Liver (tissue), 9 donors: ENCODE measurements around the gene CAPN1. TPM values are rescaled to one million over a fixed set of nuclear protein-coding genes. Genes with fewer than 3 reads are reported as not detected.

Source experiments
- DNase-seq: peaks from one replicate; pipeline ENCODE4 v3.0.0-alpha.2; 2017; ENCODE audit warnings: low spot score
- H3K27ac ChIP-seq, 2 donors: one replicate each; pipeline ENCODE4 v1.7.0; 2013; ENCODE audit warnings: inconsistent platforms in 2 of 2, low read length in 2 of 2, control low read depth in 1 of 2, low read depth in 1 of 2, mild to moderate bottlenecking in 1 of 2
- H3K27me3 ChIP-seq, 4 donors: one replicate each; pipeline versions ENCODE4 v1.6.1 to v1.7.0; 2013; ENCODE audit warnings: low read length in 3 of 4, inconsistent platforms in 1 of 4, mild to moderate bottlenecking in 1 of 4, moderate library complexity in 1 of 4; ENCODE audit not compliant: control insufficient read depth in 4 of 4, insufficient read depth in 4 of 4
- H3K36me3 ChIP-seq, 4 donors: one replicate each; pipeline versions ENCODE4 v1.6.1 to v1.7.0; 2013; ENCODE audit warnings: low read length in 3 of 4, mild to moderate bottlenecking in 3 of 4, low read depth in 1 of 4, moderate library complexity in 1 of 4; ENCODE audit not compliant: control insufficient read depth in 4 of 4, insufficient read depth in 3 of 4
- H3K4me1 ChIP-seq, 4 donors: one replicate each; pipeline versions ENCODE4 v1.6.1 to v1.7.0; 2013; ENCODE audit warnings: low read length in 3 of 4, mild to moderate bottlenecking in 3 of 4, moderate library complexity in 1 of 4; ENCODE audit not compliant: control insufficient read depth in 4 of 4, insufficient read depth in 4 of 4
- H3K4me3 ChIP-seq, 3 donors: one replicate each; pipeline versions ENCODE4 v1.6.1 to v1.7.0; 2013; ENCODE audit warnings: low read length in 3 of 3, control low read depth in 1 of 3, low read depth in 1 of 3, mild to moderate bottlenecking in 1 of 3
- H3K9ac ChIP-seq, 2 donors: one replicate each; pipeline ENCODE4 v1.7.0; 2013; ENCODE audit warnings: low read length in 2 of 2, mild to moderate bottlenecking in 2 of 2, moderate library complexity in 2 of 2, control low read depth in 1 of 2, low read depth in 1 of 2
- H3K9me3 ChIP-seq, 4 donors: one replicate each; pipeline versions ENCODE4 v1.6.1 to v1.7.0; 2013; ENCODE audit warnings: low read length in 3 of 4; ENCODE audit not compliant: control insufficient read depth in 4 of 4
- FOXA1 ChIP-seq: IDR thresholded peaks from 2 replicates; pipeline ENCODE4 v1.6.1; 2016; ENCODE audit warnings: antibody characterized with exemption
- FOXA2 ChIP-seq: IDR thresholded peaks from 2 replicates; pipeline ENCODE4 v1.6.1; 2016; ENCODE audit warnings: antibody characterized with exemption
- HNF4A ChIP-seq, 2 donors: conservative IDR thresholded peaks; 2 replicates each; pipeline ENCODE4 v1.6.1; 2016; ENCODE audit warnings: antibody characterized with exemption in 2 of 2, mild to moderate bottlenecking in 2 of 2
- JUND ChIP-seq, 2 donors: IDR thresholded peaks; 2 replicates each; pipeline ENCODE4 v1.6.1; 2016; ENCODE audit warnings: antibody characterized with exemption in 2 of 2
- NR2F2 ChIP-seq: IDR thresholded peaks from 2 replicates; pipeline ENCODE4 v1.6.1; 2016; ENCODE audit warnings: antibody characterized with exemption
- RAD21 ChIP-seq, 2 donors: IDR thresholded peaks; 2 replicates each; pipeline ENCODE4 v1.6.1; 2016; ENCODE audit warnings: antibody characterized with exemption in 2 of 2, mild to moderate bottlenecking in 2 of 2
- RXRA ChIP-seq, 2 donors: IDR thresholded peaks; 2 replicates each; pipeline ENCODE4 v1.6.1; 2017 to 2018; ENCODE audit warnings: antibody characterized with exemption in 2 of 2, mild to moderate bottlenecking in 1 of 2
- SP1 ChIP-seq: IDR thresholded peaks from 2 replicates; pipeline ENCODE4 v1.6.1; 2018; ENCODE audit warnings: antibody characterized with exemption, mild to moderate bottlenecking
- TAF1 ChIP-seq: conservative IDR thresholded peaks from 2 replicates; pipeline ENCODE4 v1.6.1; 2016; ENCODE audit warnings: antibody characterized with exemption, mild to moderate bottlenecking
- YY1 ChIP-seq: IDR thresholded peaks from 2 replicates; pipeline ENCODE4 v1.6.1; 2016; ENCODE audit warnings: antibody characterized with exemption, mild to moderate bottlenecking
- WGBS: extraction: QIAGEN DNeasy Blood & Tissue Kit; methylation state at CpG from one replicate; pipeline ENCODE4 v1.1.7; 2013; 5-methylcytosine and 5-hydroxymethylcytosine counted together
- polyA plus RNA-seq, 2 donors: library from polyadenylated mRNA; stranded (reverse) in 1 of 2; unstranded in 1 of 2; fragments of 200-250 nt in 1 of 2; fragments of >200 nt in 1 of 2; fragmentation: Nextera tagmentation in 1 of 2; extraction: Ambion mirVana in 1 of 2; gene quantifications; one replicate each; pipeline versions ENCODE4 v1.2.1 to v1.2.3, GENCODE V29; 2013 to 2015
- total RNA-seq, 2 donors: library from RNA; depleted of rRNA; stranded (reverse); fragments of >200 nt; gene quantifications; one replicate each; pipeline ENCODE4 v1.2.3, GENCODE V29; 2014
- TF ChIP-seq, protein P1 (sequence below): fragments of 150-350 bp; IDR thresholded peaks from 2 replicates; pipeline ENCODE4 v1.5.1; 2017; ENCODE audit warnings: improper control_type of control experiment, low read depth, low read length; ENCODE audit not compliant: missing input control
- TF ChIP-seq, protein P2 (sequence below): IDR thresholded peaks from 2 replicates; pipeline ENCODE4 v1.6.1; 2016; ENCODE audit warnings: antibody characterized with exemption
- TF ChIP-seq, protein P3 (sequence below): IDR thresholded peaks from 2 replicates; pipeline ENCODE4 v1.6.1; 2016; ENCODE audit warnings: antibody characterized with exemption, mild to moderate bottlenecking
- TF ChIP-seq, protein P4 (sequence below): IDR thresholded peaks from 2 replicates; pipeline ENCODE4 v1.6.1; 2016; ENCODE audit warnings: antibody characterized with exemption
- TF ChIP-seq, protein P5 (sequence below): IDR thresholded peaks from 2 replicates; pipeline ENCODE4 v1.6.1; 2016; ENCODE audit warnings: antibody characterized with exemption
- donor health status: healthy.
- donor health status: healthy.
- donor health status: healthy.
- donor health status: healthy.
- donor health status: healthy.

CAPN1 gene
- total and polyA plus RNA-seq, 4 donors, result 39.6 to 183 (median 65.1) TPM

DNA sequence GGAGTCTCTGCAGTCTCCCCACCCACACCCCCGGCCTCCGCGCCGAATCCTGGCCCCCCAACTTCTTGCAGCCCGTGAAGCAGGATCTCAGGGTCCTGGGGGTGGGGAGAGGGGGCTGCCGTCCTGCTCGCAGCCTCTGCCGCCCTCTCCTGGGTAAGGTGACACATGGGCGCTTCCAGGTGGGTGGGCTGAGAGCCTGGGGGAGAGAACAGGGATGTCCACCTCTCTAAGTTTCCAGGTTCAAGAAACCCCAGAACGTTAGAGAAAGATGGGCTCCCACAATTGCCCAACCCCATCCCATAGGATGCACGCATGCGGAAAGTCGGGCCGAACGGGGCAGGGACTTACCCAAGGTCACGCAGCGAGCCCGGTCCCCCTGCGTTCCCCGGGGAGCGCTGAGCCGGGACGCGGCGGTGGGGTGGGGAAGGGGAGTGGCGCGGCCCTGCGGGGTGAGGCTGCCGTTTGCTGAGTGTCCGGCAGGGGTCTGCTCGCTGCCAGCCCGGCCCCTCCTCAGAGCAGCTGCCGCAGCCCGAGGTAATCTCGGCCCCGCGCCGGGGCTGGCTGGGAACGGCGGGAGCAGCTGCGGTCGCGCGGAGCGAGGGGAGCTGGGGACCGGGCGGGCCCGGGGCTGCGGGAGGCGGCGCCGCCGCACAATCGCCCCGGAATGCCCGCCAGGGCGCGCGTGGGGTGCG lies 705 bp upstream of the CAPN1 start:
- DNase-seq, result peak; percentile 74
- Histone ChIP-seq H3K27ac (peak overlapping the region; percentile 44 to 76), H3K4me1 (peaks cover 6 to 23% (median 15%) of the 10 kb centered on the region in 4 donors), H3K9ac (peak overlapping the region in 1 of 2 donors; percentile 43), H3K9me3 (no peaks in the 10 kb centered on the region), H3K4me3 (peak overlapping the region; percentile 82 to 91 (median 90)), H3K36me3 (peaks cover 2 to 7% (median 3%) of the 10 kb centered on the region in 4 donors), H3K27me3 (no peaks in the 10 kb centered on the region)
- WGBS, result under 1% methylated on average over 60 of the region's 60 CpGs
- TF ChIP-seq RXRA (IDR thresholded peaks at IDR 0.05) (peak in 1 of 2 donors; percentile 0), YY1 (peak; percentile 13), FOXA2 (no peak), RAD21 (IDR thresholded peaks at IDR 0.05) (peak; percentile 75 to 78), JUND (IDR thresholded peaks at IDR 0.05) (no peak)
- TF ChIP-seq, protein P1, sequence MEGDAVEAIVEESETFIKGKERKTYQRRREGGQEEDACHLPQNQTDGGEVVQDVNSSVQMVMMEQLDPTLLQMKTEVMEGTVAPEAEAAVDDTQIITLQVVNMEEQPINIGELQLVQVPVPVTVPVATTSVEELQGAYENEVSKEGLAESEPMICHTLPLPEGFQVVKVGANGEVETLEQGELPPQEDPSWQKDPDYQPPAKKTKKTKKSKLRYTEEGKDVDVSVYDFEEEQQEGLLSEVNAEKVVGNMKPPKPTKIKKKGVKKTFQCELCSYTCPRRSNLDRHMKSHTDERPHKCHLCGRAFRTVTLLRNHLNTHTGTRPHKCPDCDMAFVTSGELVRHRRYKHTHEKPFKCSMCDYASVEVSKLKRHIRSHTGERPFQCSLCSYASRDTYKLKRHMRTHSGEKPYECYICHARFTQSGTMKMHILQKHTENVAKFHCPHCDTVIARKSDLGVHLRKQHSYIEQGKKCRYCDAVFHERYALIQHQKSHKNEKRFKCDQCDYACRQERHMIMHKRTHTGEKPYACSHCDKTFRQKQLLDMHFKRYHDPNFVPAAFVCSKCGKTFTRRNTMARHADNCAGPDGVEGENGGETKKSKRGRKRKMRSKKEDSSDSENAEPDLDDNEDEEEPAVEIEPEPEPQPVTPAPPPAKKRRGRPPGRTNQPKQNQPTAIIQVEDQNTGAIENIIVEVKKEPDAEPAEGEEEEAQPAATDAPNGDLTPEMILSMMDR, result peak; percentile 48
- TF ChIP-seq, protein P2, sequence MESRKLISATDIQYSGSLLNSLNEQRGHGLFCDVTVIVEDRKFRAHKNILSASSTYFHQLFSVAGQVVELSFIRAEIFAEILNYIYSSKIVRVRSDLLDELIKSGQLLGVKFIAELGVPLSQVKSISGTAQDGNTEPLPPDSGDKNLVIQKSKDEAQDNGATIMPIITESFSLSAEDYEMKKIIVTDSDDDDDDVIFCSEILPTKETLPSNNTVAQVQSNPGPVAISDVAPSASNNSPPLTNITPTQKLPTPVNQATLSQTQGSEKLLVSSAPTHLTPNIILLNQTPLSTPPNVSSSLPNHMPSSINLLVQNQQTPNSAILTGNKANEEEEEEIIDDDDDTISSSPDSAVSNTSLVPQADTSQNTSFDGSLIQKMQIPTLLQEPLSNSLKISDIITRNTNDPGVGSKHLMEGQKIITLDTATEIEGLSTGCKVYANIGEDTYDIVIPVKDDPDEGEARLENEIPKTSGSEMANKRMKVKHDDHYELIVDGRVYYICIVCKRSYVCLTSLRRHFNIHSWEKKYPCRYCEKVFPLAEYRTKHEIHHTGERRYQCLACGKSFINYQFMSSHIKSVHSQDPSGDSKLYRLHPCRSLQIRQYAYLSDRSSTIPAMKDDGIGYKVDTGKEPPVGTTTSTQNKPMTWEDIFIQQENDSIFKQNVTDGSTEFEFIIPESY, result no peak

DNA sequence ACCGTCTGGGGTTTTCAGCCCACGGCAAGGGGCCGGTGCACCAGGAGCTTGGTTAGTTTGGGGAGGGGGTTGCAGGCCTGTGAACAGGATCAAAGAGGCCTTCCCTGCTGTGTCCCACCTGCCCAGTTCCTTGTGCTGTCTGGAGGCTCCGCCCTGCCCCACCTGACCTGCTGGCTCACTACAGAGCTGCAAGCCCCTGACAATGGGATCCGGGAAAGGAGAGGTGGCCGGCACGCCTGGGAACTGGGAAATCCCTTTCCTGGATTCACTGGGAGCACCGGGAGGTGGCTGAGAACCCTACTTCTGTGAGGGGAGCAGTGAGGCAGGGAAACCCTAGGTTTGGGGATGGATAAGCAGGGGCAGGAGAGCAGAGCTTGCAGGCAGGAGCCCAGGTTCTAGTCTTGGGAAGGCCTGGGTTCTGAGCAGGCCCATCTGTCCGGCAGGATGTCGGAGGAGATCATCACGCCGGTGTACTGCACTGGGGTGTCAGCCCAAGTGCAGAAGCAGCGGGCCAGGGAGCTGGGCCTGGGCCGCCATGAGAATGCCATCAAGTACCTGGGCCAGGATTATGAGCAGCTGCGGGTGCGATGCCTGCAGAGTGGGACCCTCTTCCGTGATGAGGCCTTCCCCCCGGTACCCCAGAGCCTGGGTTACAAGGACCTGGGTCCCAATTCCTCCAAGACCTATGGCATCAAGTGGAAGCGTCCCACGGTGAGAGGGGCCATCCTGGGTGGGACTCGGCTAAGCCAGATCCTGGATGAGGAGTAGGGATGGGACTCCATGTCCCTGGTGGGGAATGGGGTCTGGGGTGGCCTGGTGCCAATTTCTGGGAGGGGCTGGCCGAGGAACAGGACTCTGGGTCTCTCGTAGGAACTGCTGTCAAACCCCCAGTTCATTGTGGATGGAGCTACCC lies 786 bp downstream of the CAPN1 start:
- Histone ChIP-seq H3K36me3 (peaks cover 3 to 18% (median 12%) of the 10 kb centered on the region in 4 donors), H3K4me1 (peaks cover 6 to 23% (median 15%) of the 10 kb centered on the region in 4 donors), H3K4me3 (peak overlapping the region; percentile 66 to 91 (median 67)), H3K27me3 (no peaks in the 10 kb centered on the region), H3K9ac (peak overlapping the region in 1 of 2 donors; percentile 66), H3K9me3 (no peaks in the 10 kb centered on the region), H3K27ac (peak overlapping the region; percentile 71 to 77)
- DNase-seq, result no peak
- 59% methylated on average over 23 of the region's 23 CpGs for WGBS
- TF ChIP-seq RAD21 (IDR thresholded peaks at IDR 0.05), result no peak
- no peak for TF ChIP-seq SP1
- TF ChIP-seq YY1, result no peak
- TF ChIP-seq, protein P2, result no peak
- TF ChIP-seq JUND (IDR thresholded peaks at IDR 0.05), result no peak
- TF ChIP-seq FOXA1, result no peak
- TF ChIP-seq, protein P1, result no peak
- TF ChIP-seq, protein P3, sequence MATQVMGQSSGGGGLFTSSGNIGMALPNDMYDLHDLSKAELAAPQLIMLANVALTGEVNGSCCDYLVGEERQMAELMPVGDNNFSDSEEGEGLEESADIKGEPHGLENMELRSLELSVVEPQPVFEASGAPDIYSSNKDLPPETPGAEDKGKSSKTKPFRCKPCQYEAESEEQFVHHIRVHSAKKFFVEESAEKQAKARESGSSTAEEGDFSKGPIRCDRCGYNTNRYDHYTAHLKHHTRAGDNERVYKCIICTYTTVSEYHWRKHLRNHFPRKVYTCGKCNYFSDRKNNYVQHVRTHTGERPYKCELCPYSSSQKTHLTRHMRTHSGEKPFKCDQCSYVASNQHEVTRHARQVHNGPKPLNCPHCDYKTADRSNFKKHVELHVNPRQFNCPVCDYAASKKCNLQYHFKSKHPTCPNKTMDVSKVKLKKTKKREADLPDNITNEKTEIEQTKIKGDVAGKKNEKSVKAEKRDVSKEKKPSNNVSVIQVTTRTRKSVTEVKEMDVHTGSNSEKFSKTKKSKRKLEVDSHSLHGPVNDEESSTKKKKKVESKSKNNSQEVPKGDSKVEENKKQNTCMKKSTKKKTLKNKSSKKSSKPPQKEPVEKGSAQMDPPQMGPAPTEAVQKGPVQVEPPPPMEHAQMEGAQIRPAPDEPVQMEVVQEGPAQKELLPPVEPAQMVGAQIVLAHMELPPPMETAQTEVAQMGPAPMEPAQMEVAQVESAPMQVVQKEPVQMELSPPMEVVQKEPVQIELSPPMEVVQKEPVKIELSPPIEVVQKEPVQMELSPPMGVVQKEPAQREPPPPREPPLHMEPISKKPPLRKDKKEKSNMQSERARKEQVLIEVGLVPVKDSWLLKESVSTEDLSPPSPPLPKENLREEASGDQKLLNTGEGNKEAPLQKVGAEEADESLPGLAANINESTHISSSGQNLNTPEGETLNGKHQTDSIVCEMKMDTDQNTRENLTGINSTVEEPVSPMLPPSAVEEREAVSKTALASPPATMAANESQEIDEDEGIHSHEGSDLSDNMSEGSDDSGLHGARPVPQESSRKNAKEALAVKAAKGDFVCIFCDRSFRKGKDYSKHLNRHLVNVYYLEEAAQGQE, result no peak
- TF ChIP-seq, protein P4, sequence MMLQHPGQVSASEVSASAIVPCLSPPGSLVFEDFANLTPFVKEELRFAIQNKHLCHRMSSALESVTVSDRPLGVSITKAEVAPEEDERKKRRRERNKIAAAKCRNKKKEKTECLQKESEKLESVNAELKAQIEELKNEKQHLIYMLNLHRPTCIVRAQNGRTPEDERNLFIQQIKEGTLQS, result no peak
- TF ChIP-seq HNF4A (conservative IDR thresholded peaks at IDR 0.05), result no peak
- no peak for TF ChIP-seq FOXA2
- TF ChIP-seq RXRA (IDR thresholded peaks at IDR 0.05), result no peak
- no peak for TF ChIP-seq TAF1
- TF ChIP-seq NR2F2, result no peak
- TF ChIP-seq, protein P5, sequence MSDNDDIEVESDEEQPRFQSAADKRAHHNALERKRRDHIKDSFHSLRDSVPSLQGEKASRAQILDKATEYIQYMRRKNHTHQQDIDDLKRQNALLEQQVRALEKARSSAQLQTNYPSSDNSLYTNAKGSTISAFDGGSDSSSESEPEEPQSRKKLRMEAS, result no peak
